Smooth muscle cell (in vitro differentiated cells): ENCODE results near the gene MED26. TPM values are rescaled to one million over a fixed set of nuclear protein-coding genes. Genes with fewer than 3 reads are reported as not detected.

Experiments used
- DNase-seq: peaks from one replicate; lab custom pipeline; 2025; ENCODE audit not compliant: unreplicated experiment; lab: John Stamatoyannopoulos, UW
- H2AFZ ChIP-seq: fragments of 200-600 bp; sonication (generic); 2 replicates; pipeline ENCODE4 v1.6.0; 2016; ENCODE audit warnings: antibody characterized with exemption, low read depth, mild to moderate bottlenecking
- H3F3A ChIP-seq: fragments of 200-600 bp; sonication (generic); 2 replicates; pipeline ENCODE4 v1.6.0; 2017; ENCODE audit warnings: antibody characterized with exemption, low read depth
- H3K27ac ChIP-seq: fragments of 200-600 bp; sonication (generic); 2 replicates; pipeline ENCODE4 v1.5.1; 2016; ENCODE audit warnings: low read depth, mild to moderate bottlenecking
- H3K27me3 ChIP-seq: fragments of 200-600 bp; sonication (generic); 2 replicates; pipeline ENCODE4 v1.6.1; 2016; ENCODE audit warnings: low read depth, mild to moderate bottlenecking
- H3K36me3 ChIP-seq: fragments of 200-600 bp; sonication (generic); 2 replicates; pipeline ENCODE4 v1.5.1; 2016; ENCODE audit warnings: low read depth
- H3K4me1 ChIP-seq: fragments of 200-600 bp; sonication (generic); 2 replicates; pipeline ENCODE4 v1.5.1; 2016; ENCODE audit warnings: low read depth
- H3K4me2 ChIP-seq: fragments of 200-600 bp; sonication (generic); 2 replicates; pipeline ENCODE4 v1.6.0; 2016; ENCODE audit warnings: mild to moderate bottlenecking
- H3K4me3 ChIP-seq: fragments of 200-600 bp; sonication (generic); 2 replicates; pipeline ENCODE4 v1.5.1; 2016; ENCODE audit warnings: mild to moderate bottlenecking
- H3K79me2 ChIP-seq: fragments of 200-600 bp; sonication (generic); 2 replicates; pipeline ENCODE4 v1.6.0; 2016; ENCODE audit warnings: low read depth, mild to moderate bottlenecking
- H3K9ac ChIP-seq: fragments of 200-600 bp; sonication (generic); 2 replicates; pipeline ENCODE4 v1.6.0; 2016; ENCODE audit warnings: low read depth
- H3K9me3 ChIP-seq: fragments of 200-600 bp; sonication (generic); replicated peaks from 2 replicates; pipeline ENCODE4 v1.5.1; 2016; ENCODE audit warnings: low read depth
- H4K20me1 ChIP-seq: fragments of 200-600 bp; sonication (generic); 2 replicates; pipeline ENCODE4 v1.6.0; 2016; ENCODE audit warnings: low read depth
- CTCF ChIP-seq: fragments of 200-600 bp; sonication (generic); IDR thresholded peaks from 2 replicates; pipeline ENCODE4 v1.5.1; 2017; ENCODE audit warnings: borderline replicate concordance, mild to moderate bottlenecking, antibody characterized with exemption; ENCODE audit not compliant: insufficient read depth, poor library complexity, severe bottlenecking
- WGBS: methylation state at CpG from one replicate; pipeline ENCODE4 v1.1.7; 2016; ENCODE audit warnings: low lambda C conversion rate; 5-methylcytosine and 5-hydroxymethylcytosine counted together
- polyA plus RNA-seq: library from polyadenylated mRNA; unstranded; fragments of >200 nt; fragmentation: Nextera tagmentation; extraction: Ambion mirVana; gene quantifications from 2 replicates; pipeline ENCODE4 v1.2.1, GENCODE V29; 2016
- total RNA-seq: library from RNA; depleted of rRNA; stranded (reverse); fragments of >200 nt; gene quantifications from 2 replicates; pipeline ENCODE4 v1.2.3, GENCODE V29; 2014

The MED26 gene
- total and polyA plus RNA-seq, 2 experiments from 2014 or later: 6.3 to 9.6 TPM

DNA sequence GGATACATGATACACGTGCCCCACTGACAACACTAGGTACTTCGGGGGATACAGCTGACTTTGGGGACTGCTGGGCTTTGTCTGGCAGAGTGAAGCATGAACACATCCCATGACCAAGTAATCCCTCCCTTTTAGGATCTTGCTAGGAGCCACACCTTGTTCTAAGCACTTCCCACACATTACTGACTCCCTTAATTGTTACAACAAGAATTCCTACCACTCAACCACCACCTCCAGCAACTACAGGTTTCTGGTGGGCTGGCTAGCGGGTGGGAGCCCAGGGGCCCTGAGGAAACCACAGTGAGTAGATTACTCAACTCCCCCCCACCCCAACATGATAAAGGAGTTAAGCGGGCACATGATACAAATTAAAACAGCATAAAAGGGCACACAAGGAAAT is 48.6 kb downstream of the MED26 start:
- H3K9me3 ChIP-seq: no peaks in the 10 kb centered on the region
- H3K27ac ChIP-seq: no peak overlapping the region
- 93% methylated on average over 4 of the region's 4 CpGs for WGBS

GRCh38 chr19:16577531-16577985 is 50.4 kb downstream of the MED26 start:
- Histone ChIP-seq H3K9ac (no peak overlapping the region), H3F3A (peaks cover 3% of the 10 kb centered on the region), H3K36me3 (no peaks in the 10 kb centered on the region), H3K27ac (no peak overlapping the region), H3K9me3 (no peaks in the 10 kb centered on the region), H4K20me1 (peaks cover 93% of the 10 kb centered on the region), H3K4me2 (no peak overlapping the region), H3K27me3 (no peaks in the 10 kb centered on the region), H2AFZ (no peak overlapping the region), H3K4me3 (no peak overlapping the region), H3K4me1 (peaks cover 8% of the 10 kb centered on the region), H3K79me2 (peaks cover 95% of the 10 kb centered on the region)
- DNase-seq: no peak
- no peak for TF ChIP-seq CTCF
- 98% methylated on average over 17 of the region's 17 CpGs for WGBS

More for the DNA sequence above, 48.6 kb downstream of the MED26 start:
- H3K4me1 ChIP-seq: peaks cover 9% of the 10 kb centered on the region
- H3K79me2 ChIP-seq: peaks cover 94% of the 10 kb centered on the region
- no peaks in the 10 kb centered on the region for H3K27me3 ChIP-seq
- H3K4me3 ChIP-seq: no peak overlapping the region
- DNase-seq: no peak
- H3K4me2 ChIP-seq: no peak overlapping the region
- no peak overlapping the region for H2AFZ ChIP-seq
- peaks cover 100% of the 10 kb centered on the region for H4K20me1 ChIP-seq
- no peaks in the 10 kb centered on the region for H3K36me3 ChIP-seq
- no peak for TF ChIP-seq CTCF
- H3K9ac ChIP-seq: no peak overlapping the region
- peaks cover 4% of the 10 kb centered on the region for H3F3A ChIP-seq

DNA sequence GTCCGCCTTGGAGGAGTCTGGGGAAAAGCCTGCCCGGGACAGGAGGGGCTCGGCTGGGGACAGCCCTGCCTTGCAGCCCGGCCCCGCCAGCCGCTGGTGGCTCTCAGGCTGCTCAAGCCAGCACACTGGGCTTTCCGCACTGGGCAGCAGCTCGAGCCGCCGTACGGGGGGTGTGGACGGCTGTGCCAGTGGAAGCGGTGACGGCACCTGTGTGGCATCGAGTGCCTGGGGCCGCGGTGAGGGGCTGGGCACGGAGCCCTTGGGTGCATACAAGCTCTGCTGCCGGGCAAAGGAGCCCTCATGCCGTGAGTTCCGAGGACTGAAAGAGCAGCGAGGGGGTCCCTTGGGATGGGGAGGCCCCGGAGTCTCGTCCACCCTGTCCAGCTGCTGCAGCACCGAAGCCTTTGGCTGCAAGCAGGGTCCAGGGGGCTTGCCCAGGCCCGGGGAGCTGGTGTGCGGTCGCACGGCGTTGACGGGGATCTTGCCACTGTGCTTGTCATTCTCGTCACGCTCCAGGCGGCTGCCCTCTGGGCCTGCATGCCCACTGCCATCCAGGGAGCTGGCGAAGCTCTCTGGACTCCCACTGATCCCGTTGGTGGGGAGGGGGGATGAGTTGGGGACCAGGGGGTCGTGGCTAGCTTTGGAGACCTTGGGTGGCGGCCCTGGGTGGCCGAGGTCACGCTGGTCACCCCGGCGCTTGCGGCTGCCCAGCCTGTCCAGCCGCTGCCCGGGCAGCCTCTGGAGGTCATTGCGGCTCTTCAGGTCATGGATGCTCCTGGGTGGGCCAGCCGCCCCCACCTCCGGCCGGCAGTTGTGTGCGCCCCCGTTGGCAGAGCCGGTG is 51.1 kb downstream of the MED26 start:
- Histone ChIP-seq H3K79me2 (peaks cover 91% of the 10 kb centered on the region), H3K4me2 (no peak overlapping the region), H2AFZ (no peak overlapping the region), H3K27me3 (no peaks in the 10 kb centered on the region), H3F3A (peaks cover 3% of the 10 kb centered on the region), H3K9ac (no peak overlapping the region), H3K4me1 (peaks cover 8% of the 10 kb centered on the region), H3K27ac (no peak overlapping the region), H3K9me3 (no peaks in the 10 kb centered on the region), H4K20me1 (peaks cover 86% of the 10 kb centered on the region), H3K36me3 (no peaks in the 10 kb centered on the region), H3K4me3 (no peak overlapping the region)
- TF ChIP-seq CTCF: no peak
- 97% methylated on average over 52 of the region's 52 CpGs for WGBS
- no peak for DNase-seq
